ENCODE results near the gene AKR1B15. TPM values are rescaled to one million over a fixed set of nuclear protein-coding genes. Genes with fewer than 3 reads are reported as not detected.
A peak's percentile ranks its signal among the peaks of the same experiment; 100 is the strongest.

Gene AKR1B15
- total and polyA plus RNA-seq, 9 of the 15 experiments (the other 6 are each of a cell fraction or from before 2014, with no cell fraction given), result not detected

DNA sequence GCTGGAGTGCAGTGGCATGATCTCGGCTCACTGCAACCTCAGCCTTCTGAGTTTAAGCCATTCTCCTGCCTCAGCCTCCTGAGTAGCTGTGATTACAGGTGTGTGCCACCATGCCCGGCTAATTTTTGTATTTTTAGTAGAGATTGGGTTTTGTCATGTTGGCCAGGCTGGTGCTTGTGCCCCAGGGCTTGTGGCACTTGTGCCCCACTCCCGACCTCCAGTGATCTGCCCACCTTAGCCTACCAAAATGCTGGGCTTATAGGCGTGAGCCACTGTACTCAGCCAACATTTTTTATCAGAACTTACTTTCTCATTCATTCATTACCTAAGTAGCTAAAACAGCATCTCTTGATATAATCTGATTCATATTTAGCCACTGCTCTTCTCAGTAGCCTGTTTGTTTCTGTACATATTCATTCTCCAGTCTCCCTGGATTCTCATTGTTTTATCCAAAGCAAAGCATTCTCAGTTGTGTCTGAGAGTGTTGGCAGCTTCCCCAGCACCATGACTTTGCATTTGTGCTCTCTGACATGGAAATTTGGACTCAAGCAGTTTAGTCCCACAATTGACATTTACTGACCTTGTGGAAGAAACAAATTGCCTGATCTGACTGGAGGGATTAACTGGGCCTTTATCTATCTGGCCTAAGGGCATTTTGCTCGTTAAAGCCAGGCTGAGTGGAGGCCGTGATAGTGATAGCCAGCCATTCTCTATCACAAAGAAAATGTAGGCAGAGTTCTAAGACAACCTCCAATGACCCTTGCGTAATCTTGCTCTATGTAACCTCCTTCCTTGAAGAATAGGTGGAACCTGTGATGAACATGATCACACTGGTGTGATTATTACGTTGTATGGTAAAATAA lies 44.9 kb downstream of the AKR1B15 start (continued):
- TF ChIP-seq, protein P1, sequence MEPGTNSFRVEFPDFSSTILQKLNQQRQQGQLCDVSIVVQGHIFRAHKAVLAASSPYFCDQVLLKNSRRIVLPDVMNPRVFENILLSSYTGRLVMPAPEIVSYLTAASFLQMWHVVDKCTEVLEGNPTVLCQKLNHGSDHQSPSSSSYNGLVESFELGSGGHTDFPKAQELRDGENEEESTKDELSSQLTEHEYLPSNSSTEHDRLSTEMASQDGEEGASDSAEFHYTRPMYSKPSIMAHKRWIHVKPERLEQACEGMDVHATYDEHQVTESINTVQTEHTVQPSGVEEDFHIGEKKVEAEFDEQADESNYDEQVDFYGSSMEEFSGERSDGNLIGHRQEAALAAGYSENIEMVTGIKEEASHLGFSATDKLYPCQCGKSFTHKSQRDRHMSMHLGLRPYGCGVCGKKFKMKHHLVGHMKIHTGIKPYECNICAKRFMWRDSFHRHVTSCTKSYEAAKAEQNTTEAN (CRISPR knock-in tag; IDR thresholded peaks at IDR 0.05), result no peak
- TF ChIP-seq ZBTB49 (CRISPR knock-in tag; IDR thresholded peaks at IDR 0.05; ENCODE audit: borderline replicate concordance) (no peak), RBM22 (IDR thresholded peaks at IDR 0.05; ENCODE audit: low read depth, low read length, poor library complexity, severe bottlenecking) (no peak), ESRRA (IDR thresholded peaks at IDR 0.05; ENCODE audit: borderline replicate concordance, low read depth) (peak; percentile 98), ZNF12 (CRISPR knock-in tag; IDR thresholded peaks at IDR 0.05) (no peak), KHSRP (IDR thresholded peaks at IDR 0.05) (no peak), SMC3 (conservative IDR thresholded peaks at IDR 0.05; ENCODE audit: insufficient read depth, low read depth, low read length) (no peak), TRIM24 (IDR thresholded peaks at IDR 0.05) (peak; percentile 54 to 77; a peak in 3 of 4 replicates), TRIM25 (IDR thresholded peaks at IDR 0.05; ENCODE audit: borderline replicate concordance) (no peak), ARID2 (IDR thresholded peaks at IDR 0.05) (no peak), ETV6 (IDR thresholded peaks at IDR 0.05; ENCODE audit: borderline replicate concordance in 1 of 2, low read depth in 2 of 2, low read length in 1 of 2) (no peak), ETV6 (CRISPR knock-in tag; IDR thresholded peaks at IDR 0.05; ENCODE audit: borderline replicate concordance) (no peak), FOXK2 (conservative IDR thresholded peaks at IDR 0.05 in 1 of 2, IDR thresholded peaks at IDR 0.05 in 1 of 2; ENCODE audit: low read depth in 2 of 2) (no peak), TOE1 (IDR thresholded peaks at IDR 0.05; ENCODE audit: borderline replicate concordance) (no peak), TOE1 (CRISPR knock-in tag; IDR thresholded peaks at IDR 0.05; ENCODE audit: borderline replicate concordance, low read depth) (no peak), ZNF512 (tag; IDR thresholded peaks at IDR 0.05) (no peak)
- TF ChIP-seq, protein P2, sequence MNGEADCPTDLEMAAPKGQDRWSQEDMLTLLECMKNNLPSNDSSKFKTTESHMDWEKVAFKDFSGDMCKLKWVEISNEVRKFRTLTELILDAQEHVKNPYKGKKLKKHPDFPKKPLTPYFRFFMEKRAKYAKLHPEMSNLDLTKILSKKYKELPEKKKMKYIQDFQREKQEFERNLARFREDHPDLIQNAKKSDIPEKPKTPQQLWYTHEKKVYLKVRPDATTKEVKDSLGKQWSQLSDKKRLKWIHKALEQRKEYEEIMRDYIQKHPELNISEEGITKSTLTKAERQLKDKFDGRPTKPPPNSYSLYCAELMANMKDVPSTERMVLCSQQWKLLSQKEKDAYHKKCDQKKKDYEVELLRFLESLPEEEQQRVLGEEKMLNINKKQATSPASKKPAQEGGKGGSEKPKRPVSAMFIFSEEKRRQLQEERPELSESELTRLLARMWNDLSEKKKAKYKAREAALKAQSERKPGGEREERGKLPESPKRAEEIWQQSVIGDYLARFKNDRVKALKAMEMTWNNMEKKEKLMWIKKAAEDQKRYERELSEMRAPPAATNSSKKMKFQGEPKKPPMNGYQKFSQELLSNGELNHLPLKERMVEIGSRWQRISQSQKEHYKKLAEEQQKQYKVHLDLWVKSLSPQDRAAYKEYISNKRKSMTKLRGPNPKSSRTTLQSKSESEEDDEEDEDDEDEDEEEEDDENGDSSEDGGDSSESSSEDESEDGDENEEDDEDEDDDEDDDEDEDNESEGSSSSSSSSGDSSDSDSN (IDR thresholded peaks at IDR 0.05; ENCODE audit: borderline replicate concordance in 1 of 2, low read depth in 2 of 2, low read length in 2 of 2), result no peak

Measured in K562 (cell line).